KMS-11 (cell line): ENCODE results near the gene PAGE3.

Source experiments
- H2AFZ ChIP-seq: fragments of 200-600 bp; sonication (generic); 2 replicates; pipeline ENCODE4 v1.6.1; 2016; ENCODE audit warnings: antibody characterized with exemption, mixed run types, low read depth
- H3K27ac ChIP-seq: fragments of 200-600 bp; sonication (generic); 2 replicates; pipeline ENCODE4 v1.6.1; 2016; ENCODE audit warnings: mild to moderate bottlenecking, mixed run types
- H3K27me3 ChIP-seq: fragments of 200-600 bp; sonication (generic); 2 replicates; pipeline ENCODE4 v1.6.1; 2017; ENCODE audit warnings: mild to moderate bottlenecking, low read depth, mixed run types, moderate library complexity; ENCODE audit not compliant: insufficient read depth
- H3K36me3 ChIP-seq: fragments of 200-600 bp; sonication (generic); 2 replicates; pipeline ENCODE4 v1.6.1; 2017; ENCODE audit warnings: mild to moderate bottlenecking, mixed run types; ENCODE audit not compliant: insufficient read depth
- H3K4me1 ChIP-seq: fragments of 200-600 bp; sonication (generic); 2 replicates; pipeline ENCODE4 v1.6.1; 2016; ENCODE audit warnings: mild to moderate bottlenecking, low read depth, mixed run types; ENCODE audit not compliant: poor library complexity, severe bottlenecking
- H3K4me2 ChIP-seq: fragments of 200-600 bp; sonication (generic); 2 replicates; pipeline ENCODE4 v1.7.0; 2016; ENCODE audit warnings: mild to moderate bottlenecking, mixed run types
- H3K4me3 ChIP-seq: fragments of 200-600 bp; sonication (generic); IDR thresholded peaks from 2 replicates; pipeline ENCODE4 v1.6.1; 2017; ENCODE audit warnings: low read depth, low read length, mixed read lengths; ENCODE audit not compliant: insufficient read depth
- H3K79me2 ChIP-seq: fragments of 200-600 bp; sonication (generic); 2 replicates; pipeline ENCODE4 v1.6.1; 2016; ENCODE audit warnings: low read depth, mixed run types; ENCODE audit not compliant: insufficient read depth
- H3K9ac ChIP-seq: fragments of 200-600 bp; sonication (generic); 2 replicates; pipeline ENCODE4 v1.6.1; 2016; ENCODE audit warnings: mild to moderate bottlenecking, mixed run types
- H4K20me1 ChIP-seq: fragments of 200-600 bp; sonication (generic); 2 replicates; pipeline ENCODE4 v1.6.1; 2016; ENCODE audit warnings: mild to moderate bottlenecking, mixed run types; ENCODE audit not compliant: insufficient read depth
- CTCF ChIP-seq: fragments of 200-600 bp; sonication (generic); conservative IDR thresholded peaks from 2 replicates; pipeline ENCODE4 v1.6.1; 2017; ENCODE audit warnings: low read depth, mild to moderate bottlenecking, antibody characterized with exemption, low read length, moderate library complexity, mixed read lengths

PAGE3 gene

GRCh38 chrX:55260806-55261205, 3.9 kb downstream of the PAGE3 start:
- H3K27me3 ChIP-seq, result no peaks in the 10 kb centered on the region
- TF ChIP-seq CTCF, result no peak

GRCh38 chrX:55253528-55253927, 11.2 kb downstream of the PAGE3 start:
- no peak overlapping the region for H3K4me3 ChIP-seq
- H3K27ac ChIP-seq, result no peak overlapping the region
- no peak overlapping the region for H2AFZ ChIP-seq
- no peak for TF ChIP-seq CTCF
- H4K20me1 ChIP-seq, result no peaks in the 10 kb centered on the region
- no peaks in the 10 kb centered on the region for H3K27me3 ChIP-seq
- no peaks in the 10 kb centered on the region for H3K36me3 ChIP-seq
- H3K4me2 ChIP-seq, result no peak overlapping the region
- no peaks in the 10 kb centered on the region for H3K4me1 ChIP-seq
- H3K79me2 ChIP-seq, result no peaks in the 10 kb centered on the region
- no peak overlapping the region for H3K9ac ChIP-seq

More at GRCh38 chrX:55260806-55261205, 3.9 kb downstream of the PAGE3 start:
- H2AFZ ChIP-seq, result no peak overlapping the region
- H3K79me2 ChIP-seq, result no peaks in the 10 kb centered on the region
- no peak overlapping the region for H3K4me2 ChIP-seq
- H4K20me1 ChIP-seq, result no peaks in the 10 kb centered on the region
- no peaks in the 10 kb centered on the region for H3K36me3 ChIP-seq
- no peaks in the 10 kb centered on the region for H3K4me1 ChIP-seq
- H3K27ac ChIP-seq, result no peak overlapping the region
- H3K9ac ChIP-seq, result no peak overlapping the region
- H3K4me3 ChIP-seq, result no peak overlapping the region

GRCh38 chrX:55240788-55241340, 23.9 kb downstream of the PAGE3 start:
- no peak overlapping the region for H2AFZ ChIP-seq
- no peaks in the 10 kb centered on the region for H3K36me3 ChIP-seq
- no peak overlapping the region for H3K4me2 ChIP-seq
- no peaks in the 10 kb centered on the region for H3K27me3 ChIP-seq
- no peaks in the 10 kb centered on the region for H3K79me2 ChIP-seq
- H3K27ac ChIP-seq, result no peak overlapping the region
- H4K20me1 ChIP-seq, result no peaks in the 10 kb centered on the region
- H3K4me3 ChIP-seq, result no peak overlapping the region
- no peak for TF ChIP-seq CTCF
- peaks cover 9% of the 10 kb centered on the region for H3K4me1 ChIP-seq
- H3K9ac ChIP-seq, result no peak overlapping the region

GRCh38 chrX:55220119-55220794, 44.5 kb downstream of the PAGE3 start, which contains the start of gene PAGE5:
PAGE5 (plus strand) TSS chrX:55220346; CDS start chrX:55221383, 1,037 bp downstream.
- Histone ChIP-seq H4K20me1 (no peaks in the 10 kb centered on the region), H3K79me2 (no peaks in the 10 kb centered on the region), H3K4me3 (no peak within 1 kb of the TSS), H3K36me3 (no peaks in the 10 kb centered on the region), H2AFZ (no peak within 1 kb of the TSS), H3K9ac (no peak within 1 kb of the TSS), H3K4me1 (no peaks in the 10 kb centered on the region), H3K4me2 (no peak within 1 kb of the TSS), H3K27me3 (no peaks in the 10 kb centered on the region), H3K27ac (no peak within 1 kb of the TSS)
- TF ChIP-seq CTCF, result no peak
